GM12878 (cell line): Measurements from ENCODE around the gene TNFRSF6B. TPM values are rescaled to one million over a fixed set of nuclear protein-coding genes. Genes with fewer than 3 reads are reported as not detected.
"Not testable (repeated sequence)": the region's sequence is repeated elsewhere in the genome, so short reads cannot be mapped to it uniquely, and the experiment has no call there.

ENCODE experiments used
- ATAC-seq: fragments of 200-7000 bp; cut with Tn5 transposase; 3 replicates; pipeline ENCODE4 v1.9.1; 2020; ENCODE audit warnings: mild to moderate bottlenecking, moderate library complexity
- BruUV-seq: library from RNA; stranded (reverse); fragments of 400-500 nt; replicated peaks from 2 replicates; lab custom pipeline; 2021; lab: Mats Ljungman, UMichigan
- CTCF ChIA-PET: fragments of 300-600 bp; sonication (Branson Sonifier 250); formaldehyde crosslinking; extraction: SDS; loops from one replicate; lab custom pipeline; 2021; ENCODE audit warnings: inconsistent platforms; lab: Yijun Ruan, JAX
- POLR2A ChIA-PET: fragments of 350-600 bp; formaldehyde crosslinking; extraction: SDS; loops from one replicate; lab custom pipeline; 2021; ENCODE audit warnings: inconsistent platforms; lab: Charles Lee
- RAD21 ChIA-PET: fragments of 300-600 bp; sonication (Branson Sonifier 250); formaldehyde crosslinking; loops from one replicate; lab custom pipeline; 2023; ENCODE audit warnings: antibody characterized with exemption; ENCODE audit not compliant: unreplicated experiment; lab: Charles Lee
- SMC1A ChIA-PET: fragments of 300-600 bp; sonication (Branson Sonifier 250); formaldehyde crosslinking; loops from one replicate; lab custom pipeline; 2023; ENCODE audit not compliant: unreplicated experiment, uncharacterized antibody; lab: Charles Lee
- DNase-seq: peaks from one replicate; pipeline ENCODE4 v3.0.0-alpha.2; 2011; ENCODE audit warnings: low read depth, low spot score
- FAIRE-seq: peaks from 3 replicates; lab custom pipeline; 2011; peaks lifted over from hg19 to GRCh38; lab: Jason Lieb, UNC
- H2AFZ ChIP-seq: 2 replicates; pipeline ENCODE4 v1.6.0; 2011; ENCODE audit warnings: low read depth, low read length, control low read depth; ENCODE audit not compliant: control insufficient read depth
- H3K27ac ChIP-seq: 2 replicates; pipeline ENCODE4 v1.5.1; 2011; ENCODE audit warnings: control low read depth; ENCODE audit not compliant: control insufficient read depth, insufficient read depth
- H3K27me3 ChIP-seq, 2 experiments: replicated peaks in 1 of 2; 2 replicates each; pipeline versions ENCODE4 v1.6.0 to v1.6.1; 2011; ENCODE audit warnings: low read length in 1 of 2; ENCODE audit not compliant: control insufficient read depth in 2 of 2, insufficient read depth in 2 of 2
- H3K36me3 ChIP-seq, 2 experiments: 2 replicates each; pipeline ENCODE4 v1.5.1; 2011; ENCODE audit warnings: low read length in 1 of 2; ENCODE audit not compliant: control insufficient read depth in 2 of 2, insufficient read depth in 2 of 2
- H3K4me1 ChIP-seq: 2 replicates; pipeline ENCODE4 v1.6.1; 2011; ENCODE audit warnings: mild to moderate bottlenecking, low read length, moderate library complexity, mixed read lengths; ENCODE audit not compliant: control insufficient read depth, insufficient read depth
- H3K4me2 ChIP-seq: 2 replicates; pipeline ENCODE4 v1.6.0; 2011; ENCODE audit warnings: control low read depth; ENCODE audit not compliant: control insufficient read depth, insufficient read depth
- H3K4me3 ChIP-seq: fragments of 200-600 bp; sonication (generic); 2 replicates; pipeline ENCODE4 v1.5.1; 2016
- H3K79me2 ChIP-seq: 2 replicates; pipeline ENCODE4 v1.6.0; 2011; ENCODE audit warnings: low read length; ENCODE audit not compliant: control insufficient read depth, insufficient read depth
- H3K9ac ChIP-seq: 2 replicates; pipeline ENCODE4 v1.8.0; 2011; ENCODE audit warnings: low read length, control low read depth, mixed read lengths; ENCODE audit not compliant: control insufficient read depth, insufficient read depth
- H3K9me3 ChIP-seq: replicated peaks from 3 replicates; pipeline ENCODE4 v1.5.1; 2011; ENCODE audit warnings: mild to moderate bottlenecking, low read length; ENCODE audit not compliant: control insufficient read depth, insufficient read depth
- H4K20me1 ChIP-seq: 2 replicates; pipeline ENCODE4 v1.6.0; 2011; ENCODE audit not compliant: control insufficient read depth, insufficient read depth
- CEBPZ ChIP-seq: fragments of 150-350 bp; IDR thresholded peaks from 2 replicates; pipeline ENCODE4 v1.6.1; 2016; ENCODE audit warnings: low read depth, low read length
- CHD1 ChIP-seq: IDR thresholded peaks from 2 replicates; pipeline ENCODE4 v1.6.1; 2012; ENCODE audit warnings: low read depth, low read length, improper control_type of control experiment
- CREM ChIP-seq: IDR thresholded peaks from 2 replicates; pipeline ENCODE4 v1.6.1; 2014; ENCODE audit warnings: antibody characterized with exemption, low read depth
- GATAD2B ChIP-seq: fragments of 450-650 bp; conservative IDR thresholded peaks from 2 replicates; pipeline ENCODE4 v1.6.1; 2017; ENCODE audit warnings: low read depth, mild to moderate bottlenecking, moderate library complexity
- HDAC2 ChIP-seq: fragments of 200-600 bp; sonication (generic); IDR thresholded peaks from 2 replicates; pipeline ENCODE4 v1.6.1; 2017
- HDGF ChIP-seq: fragments of 450-650 bp; IDR thresholded peaks from 2 replicates; pipeline ENCODE4 v1.6.1; 2016; ENCODE audit warnings: antibody characterized with exemption
- IRF4 ChIP-seq: IDR thresholded peaks from 2 replicates; pipeline ENCODE4 v1.6.1; 2011; ENCODE audit warnings: low read depth, low read length
- RAD21 ChIP-seq: IDR thresholded peaks from 2 replicates; pipeline ENCODE4 v1.6.1; 2011; ENCODE audit warnings: mild to moderate bottlenecking, low read depth, low read length, moderate library complexity; ENCODE audit not compliant: insufficient read depth
- RFX5 ChIP-seq: IDR thresholded peaks from 2 replicates; pipeline ENCODE4 v1.6.1; 2011; ENCODE audit warnings: low read depth, low read length, improper control_type of control experiment
- SREBF2 ChIP-seq: IDR thresholded peaks from 2 replicates; pipeline ENCODE4 v1.6.1; 2012; ENCODE audit warnings: mild to moderate bottlenecking, low read length
- STAT1 ChIP-seq: fragments of 450-650 bp; conservative IDR thresholded peaks from 2 replicates; pipeline ENCODE4 v1.6.1; 2014; ENCODE audit warnings: antibody characterized with exemption, mild to moderate bottlenecking
- TBL1XR1 ChIP-seq: IDR thresholded peaks from 2 replicates; pipeline ENCODE4 v1.6.1; 2012; ENCODE audit warnings: low read depth, low read length, improper control_type of control experiment
- WGBS: methylation state at CpG from one replicate; pipeline ENCODE4 v1.1.6; 2016; ENCODE audit warnings: low lambda C conversion rate; ENCODE audit not compliant: insufficient replicate concordance, insufficient coverage; ENCODE audit errors: missing lambda C conversion rate; 5-methylcytosine and 5-hydroxymethylcytosine counted together
- in situ Hi-C: fragments of 300-500 bp; cut with MboI; formaldehyde crosslinking; loops from 9 replicates; pipeline ENCODE4 v1.14.3; 2018; ENCODE audit warnings: mixed read lengths
- intact Hi-C: fragments of 100-400 bp; cut with micrococcal nuclease; formaldehyde crosslinking; loops from one replicate; pipeline ENCODE4 v1.14.2; 2022; ENCODE audit not compliant: unreplicated experiment
- polyA plus RNA-seq, 11 experiments: library from polyadenylated mRNA; depleted of rRNA in 4 of 11; unstranded in 6 of 11; stranded (reverse) in 5 of 11; fragments of >200 nt; fragmentation: Nextera tagmentation in 4 of 11; fragmentation: Illumina TruSeq in 1 of 11; extraction: Ambion mirVana in 4 of 11; extraction: Trizol in 1 of 11; gene quantifications; 1 replicate in 1 of 11; 2 replicates in 10 of 11; pipeline versions ENCODE4 v1.2.1 to v1.2.3, GENCODE V29; 2011 to 2016; ENCODE audit warnings: inconsistent platforms in 2 of 11, missing spikeins in 2 of 11, low read depth in 1 of 11
- total RNA-seq, 4 experiments: library from RNA; depleted of rRNA in 3 of 4; stranded (reverse); fragments of >200 nt in 3 of 4; fragmentation: Illumina TruSeq in 1 of 4; extraction: Trizol in 1 of 4; gene quantifications; 2 replicates each; pipeline versions ENCODE4 v1.2.1 to v1.2.3, GENCODE V29; 2013 to 2021

The TNFRSF6B gene
- total and polyA plus RNA-seq, 10 of the 15 experiments (the other 5 are each of a cell fraction or from before 2014, with no cell fraction given): 0.67 to 2.2 (median 1.8) TPM; not detected in 7

- ChIA-PET CTCF (interaction anchor here (0.5 kb wide), 1 partner anchor 1014 kb away, joined by 3 read pairs; no protein-coding TSS in a partner anchor), SMC1A (no interaction called here), RAD21 (interaction anchor here (1.0 kb wide), 1 partner anchor 10 kb away, joined by 3 read pairs; the partner anchor contains the start of gene RTEL1), POLR2A (no interaction called here)
- no peak overlapping the region for H3K4me3 ChIP-seq
- DNase-seq (no peak), FAIRE-seq (no peak), ATAC-seq (no peak)
- H3K27me3 ChIP-seq: no peaks in the 10 kb centered on the region
- H3K9me3 ChIP-seq: no peaks in the 10 kb centered on the region
- no peak overlapping the region for H3K4me2 ChIP-seq
- peaks cover 8 to 16% of the 10 kb centered on the region in 2 experiments; a peak in 3 of 4 replicates for H3K36me3 ChIP-seq
- H2AFZ ChIP-seq: no peak overlapping the region
- H3K4me1 ChIP-seq: no peaks in the 10 kb centered on the region
- in situ Hi-C loops: no loop called here
- H4K20me1 ChIP-seq: no peaks in the 10 kb centered on the region
- no peak overlapping the region for H3K9ac ChIP-seq
- no peaks in the 10 kb centered on the region for H3K79me2 ChIP-seq
- TF ChIP-seq STAT1 (no peak), SREBF2 (no peak), CEBPZ (no peak), HDGF (no peak), RAD21 (no peak), IRF4 (no peak), CHD1 (no peak), GATAD2B (no peak), TBL1XR1 (no peak), CREM (no peak), HDAC2 (no peak), RFX5 (no peak)
- no peak overlapping the region for H3K27ac ChIP-seq
- intact Hi-C loops: no loop called here
- 93% methylated on average over 9 of the region's 11 CpGs for WGBS
- no TSS peak for BruUV-seq
These were observed 28.1 kb upstream of the TNFRSF6B start for GRCh38 chr20:63668351-63668750.

- H3K79me2 ChIP-seq, H3K4me3 ChIP-seq, H3K9ac ChIP-seq, ATAC-seq, FAIRE-seq, RAD21 ChIA-PET, CTCF ChIA-PET, H3K4me1 ChIP-seq, H3K27me3 ChIP-seq, intact Hi-C loops, H4K20me1 ChIP-seq, BruUV-seq, POLR2A ChIA-PET, H3K9me3 ChIP-seq, H2AFZ ChIP-seq, H3K36me3 ChIP-seq, SMC1A ChIA-PET, DNase-seq, in situ Hi-C loops, H3K4me2 ChIP-seq, H3K27ac ChIP-seq: not testable (repeated sequence)
- 92% methylated on average over 10 of the region's 12 CpGs for WGBS
These were observed 24.8 kb upstream of the TNFRSF6B start for GRCh38 chr20:63671695-63672094.
